Measurements from ENCODE around the gene SLC35F4. TPM values are rescaled to one million over a fixed set of nuclear protein-coding genes. Genes with fewer than 3 reads are reported as not detected.

Gene SLC35F4
- total and polyA plus RNA-seq, 10 of the 15 experiments (the other 5 are each of a cell fraction or from before 2014, with no cell fraction given): 0.06 to 0.30 TPM; not detected in 8

DNA sequence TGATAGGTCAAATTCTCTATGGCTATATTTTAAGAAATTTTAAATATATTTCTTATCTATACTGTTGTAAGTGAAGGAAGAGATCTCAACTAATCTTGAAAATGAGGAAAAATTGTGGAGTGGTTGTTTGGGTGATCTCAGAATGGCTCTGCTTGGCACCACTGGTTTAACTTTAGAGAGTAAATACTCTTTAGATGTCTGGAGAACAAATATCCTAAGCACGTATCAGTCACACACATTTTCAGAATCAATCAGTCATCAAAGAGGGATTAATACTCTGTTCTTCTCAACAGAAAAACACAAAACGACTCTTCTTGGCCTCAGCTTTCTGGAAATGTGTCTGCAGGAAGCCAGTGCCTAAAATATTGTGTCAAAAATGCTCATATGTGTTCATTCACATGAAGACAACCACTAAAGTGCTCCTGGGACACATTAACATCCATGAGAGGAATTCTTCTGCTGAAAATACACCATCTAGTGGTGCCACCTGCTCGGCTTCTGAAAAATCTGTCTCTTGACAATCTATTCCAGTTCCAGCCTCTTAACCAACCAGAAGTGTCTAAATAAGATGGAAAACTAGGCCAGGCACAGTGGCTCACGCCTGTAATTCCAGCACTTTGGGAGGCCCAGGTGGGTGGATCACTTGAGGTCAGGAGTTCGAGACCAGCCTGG is 291.1 kb downstream of the SLC35F4 start:
- H4K20me1 ChIP-seq (ENCODE audit: control insufficient read depth, insufficient read depth): no peaks in the 10 kb centered on the region
- no peaks in the 10 kb centered on the region for H3K27me3 ChIP-seq (replicated peaks in 1 of 2; ENCODE audit: control insufficient read depth in 2 of 2, insufficient read depth in 2 of 2, low read length in 1 of 2)
- 18% methylated on average over 5 of the region's 5 CpGs for WGBS (ENCODE audit: insufficient coverage, insufficient replicate concordance, low lambda C conversion rate, missing lambda C conversion rate)
- FAIRE-seq (no peak), DNase-seq (ENCODE audit: low read depth, low spot score) (no peak), ATAC-seq (peak; percentile 44)
- SMC1A ChIA-PET (ENCODE audit: uncharacterized antibody, unreplicated experiment): interaction anchor here (0.9 to 2.8 kb wide), 6 partner anchors 13 to 296 kb away, joined by 3 to 32 read pairs (median 4); no protein-coding TSS in a partner anchor
- no peaks in the 10 kb centered on the region for H3K4me1 ChIP-seq (ENCODE audit: control insufficient read depth, insufficient read depth, low read length)
- CTCF ChIA-PET: interaction anchor here (0.6 to 7.0 kb wide), 8 partner anchors 10 to 1221 kb away, joined by 3 to 54 read pairs (median 4); no protein-coding TSS in a partner anchor
- H3K9ac ChIP-seq (ENCODE audit: control insufficient read depth, insufficient read depth, low read length): no peak overlapping the region
- no peaks in the 10 kb centered on the region for H3K36me3 ChIP-seq (ENCODE audit: control insufficient read depth in 2 of 2, insufficient read depth in 2 of 2, low read length in 1 of 2)
- in situ Hi-C loops (cut with MboI) (no loop called here), intact Hi-C loops (cut with micrococcal nuclease; ENCODE audit: unreplicated experiment) (loop anchor here (2.0 to 5.0 kb wide), 2 partner anchors 42 to 88 kb away; no protein-coding TSS in a partner anchor)
- no peak overlapping the region for H3K4me2 ChIP-seq (ENCODE audit: control insufficient read depth, insufficient read depth)
- H3K79me2 ChIP-seq (ENCODE audit: control insufficient read depth, insufficient read depth, low read length): no peaks in the 10 kb centered on the region
- no peak overlapping the region for H3K4me3 ChIP-seq
- no peak overlapping the region for H3K27ac ChIP-seq (ENCODE audit: control insufficient read depth, insufficient read depth)
- no peaks in the 10 kb centered on the region for H3K9me3 ChIP-seq (replicated peaks; ENCODE audit: control insufficient read depth, insufficient read depth, low read length)
- TF ChIP-seq SMC3 (IDR thresholded peaks at IDR 0.05; ENCODE audit: borderline replicate concordance, low read length): peak; percentile 13; the same call in 1 of the 2 replicates
- no peak for TF ChIP-seq PAX8 (IDR thresholded peaks at IDR 0.05)
- no peak for TF ChIP-seq JUNB (IDR thresholded peaks at IDR 0.05)
- peak in 1 of 3 experiments; percentile 37; a peak in 1 of 6 replicates for TF ChIP-seq CTCF (IDR thresholded peaks at IDR 0.05 in 2 of 3, conservative IDR thresholded peaks at IDR 0.05 in 1 of 3; ENCODE audit: control insufficient read depth in 2 of 3, extremely low read depth in 1 of 3, insufficient read depth in 1 of 3, low read depth in 3 of 3, low read length in 3 of 3)
- H2AFZ ChIP-seq (ENCODE audit: control insufficient read depth, low read depth, low read length): no peak overlapping the region
- RAD21 ChIA-PET (ENCODE audit: unreplicated experiment): interaction anchor here (2.1 to 3.0 kb wide), 4 partner anchors 11 to 87 kb away, joined by 7 to 11 read pairs (median 10); no protein-coding TSS in a partner anchor
- POLR2A ChIA-PET: interaction anchor here (0.5 to 1.6 kb wide), 2 partner anchors 85 to 499 kb away, joined by 3 to 5 read pairs; no protein-coding TSS in a partner anchor
- BruUV-seq (replicated peaks): no TSS peak
